Esophagus mucosa (tissue), 1 donor: ENCODE results near the gene LRP5. TPM values are rescaled to one million over a fixed set of nuclear protein-coding genes. Genes with fewer than 3 reads are reported as not detected.

ENCODE experiments used
- ATAC-seq: fragments of 200-7000 bp; cut with Tn5 transposase; one replicate; pipeline ENCODE4 v1.9.1; 2020
- total RNA-seq: library from RNA; stranded (reverse); gene quantifications from one replicate; pipeline ENCODE4 v1.2.4, GENCODE V29; 2023
- donor health status: DM: yes; HTN: yes; CAD: no.

The LRP5 gene
- total RNA-seq, 1 donor from 2014 or later: 15.9 TPM

DNA sequence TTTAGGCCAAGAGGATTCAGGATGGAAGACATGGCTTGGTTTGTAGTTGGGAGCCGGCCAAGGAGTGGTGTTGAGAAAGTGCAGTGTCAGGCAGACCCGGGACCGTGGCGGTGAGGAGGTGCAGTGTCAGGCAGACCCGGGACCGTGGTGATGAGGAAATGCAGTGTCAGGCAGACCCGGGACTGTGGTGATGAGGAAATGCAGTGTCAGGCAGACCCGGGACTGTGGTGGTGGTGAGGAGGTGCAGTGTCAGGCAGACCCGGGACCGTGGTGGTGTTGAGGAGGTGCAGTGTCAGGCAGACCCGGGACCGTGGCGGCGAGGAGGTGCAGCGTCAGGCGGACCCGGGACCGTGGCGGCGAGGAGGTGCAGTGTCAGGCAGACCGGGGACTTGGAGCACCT, 59.7 kb downstream of the LRP5 start:
- ATAC-seq: no peak

DNA sequence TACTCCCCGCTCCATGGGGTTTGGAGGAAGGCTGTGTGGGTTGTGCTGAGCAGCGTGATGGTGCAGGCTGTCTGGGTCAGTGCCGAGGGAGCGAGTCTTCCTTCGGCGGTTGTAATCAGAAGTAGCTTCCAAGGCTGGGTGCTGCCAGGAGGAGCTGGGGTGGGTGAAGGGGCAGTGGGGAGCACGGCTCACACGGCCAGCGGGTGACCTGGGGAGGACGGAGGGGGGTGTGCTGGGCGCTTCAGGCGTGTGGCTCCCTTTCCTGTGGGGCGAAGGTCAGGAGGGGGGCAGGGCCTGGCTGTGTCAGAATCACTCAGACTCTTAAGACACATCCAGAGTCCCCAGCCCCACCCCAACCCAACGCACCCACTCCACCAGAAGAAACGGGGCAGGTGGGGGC, 60.2 kb downstream of the LRP5 start:
- no peak for ATAC-seq

DNA sequence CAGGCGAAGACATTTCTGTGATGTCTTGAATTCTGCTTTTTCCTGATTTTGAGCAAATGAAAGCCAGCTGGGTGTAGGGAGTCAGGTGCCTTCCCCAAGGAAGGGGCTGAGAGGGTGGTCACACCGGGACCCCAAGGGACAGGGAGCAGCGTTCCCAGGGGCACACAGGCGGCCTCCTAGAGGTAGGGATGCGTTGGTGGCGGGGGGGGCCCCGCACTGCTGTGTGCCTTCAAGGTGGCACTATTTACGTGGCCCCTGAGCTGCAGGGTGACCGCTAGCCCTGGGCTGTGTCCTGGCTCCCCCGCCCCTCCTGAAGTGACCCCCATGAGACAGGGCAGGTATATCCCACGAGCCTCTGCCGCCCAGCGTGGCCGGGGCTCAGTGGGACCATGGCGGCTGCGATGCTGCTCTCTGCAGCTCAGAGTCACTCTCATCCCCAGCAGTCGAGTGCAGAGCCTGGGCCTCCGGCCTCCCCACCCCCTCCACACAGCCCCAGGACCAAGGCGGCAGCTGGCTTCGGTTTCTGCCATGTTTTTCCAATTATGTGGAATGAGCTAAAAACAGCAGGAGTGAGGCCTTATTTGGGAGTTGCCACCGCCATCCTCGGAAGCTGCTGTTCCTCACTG, 60.9 kb downstream of the LRP5 start:
- no peak for ATAC-seq

DNA sequence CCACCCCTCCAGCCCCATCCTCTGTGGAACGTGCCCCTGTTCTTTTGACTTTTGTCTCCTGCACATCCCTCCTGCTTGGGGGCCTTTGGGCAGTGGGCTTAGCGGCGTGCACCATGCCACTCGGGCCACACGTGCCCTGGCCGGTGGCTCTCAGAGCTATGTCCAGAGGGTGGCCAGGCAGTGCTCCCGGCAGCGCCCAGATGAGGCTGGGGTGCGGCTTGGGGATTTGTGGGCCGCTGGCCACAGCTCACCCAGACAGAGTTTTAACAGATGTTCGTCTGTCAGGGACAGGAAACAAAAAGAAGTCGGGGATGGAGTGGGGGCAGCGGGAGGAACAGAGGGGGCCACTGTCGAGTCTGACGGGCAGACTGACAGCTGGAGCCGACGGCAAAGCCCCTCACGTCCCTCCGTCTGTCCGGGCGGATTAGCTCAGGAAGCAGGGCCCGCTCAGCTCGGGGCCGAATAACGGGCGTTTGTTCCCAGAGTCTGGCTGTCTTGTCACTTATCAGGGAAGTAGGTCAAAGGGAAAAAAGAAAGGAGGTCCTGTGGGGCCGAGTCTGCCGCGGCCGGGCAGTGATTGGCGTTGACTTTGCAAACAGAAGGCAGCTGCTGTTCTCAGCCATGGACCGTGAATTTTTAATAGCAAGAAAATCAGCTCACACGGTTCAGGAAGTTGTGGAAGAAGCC, 61.6 kb downstream of the LRP5 start:
- no peak for ATAC-seq

DNA sequence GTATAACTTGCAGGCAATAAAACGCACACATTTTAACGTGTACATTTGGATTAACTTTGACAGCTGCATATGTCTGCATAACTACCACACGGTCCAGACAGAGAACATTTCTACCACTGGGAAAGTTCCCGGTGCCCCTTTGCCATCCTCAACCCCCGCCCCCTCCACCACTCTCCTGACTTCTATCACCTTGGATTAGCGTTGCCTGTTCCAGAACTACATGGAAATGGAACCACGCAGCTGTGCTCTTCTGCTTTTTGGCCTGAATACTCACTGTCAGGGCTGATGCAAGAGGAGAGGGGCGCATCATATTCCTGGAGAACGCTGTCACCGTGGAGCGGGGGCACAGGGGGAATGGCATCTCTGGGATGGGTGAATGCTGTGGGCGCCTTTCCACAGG, 62.1 kb downstream of the LRP5 start:
- no peak for ATAC-seq

DNA sequence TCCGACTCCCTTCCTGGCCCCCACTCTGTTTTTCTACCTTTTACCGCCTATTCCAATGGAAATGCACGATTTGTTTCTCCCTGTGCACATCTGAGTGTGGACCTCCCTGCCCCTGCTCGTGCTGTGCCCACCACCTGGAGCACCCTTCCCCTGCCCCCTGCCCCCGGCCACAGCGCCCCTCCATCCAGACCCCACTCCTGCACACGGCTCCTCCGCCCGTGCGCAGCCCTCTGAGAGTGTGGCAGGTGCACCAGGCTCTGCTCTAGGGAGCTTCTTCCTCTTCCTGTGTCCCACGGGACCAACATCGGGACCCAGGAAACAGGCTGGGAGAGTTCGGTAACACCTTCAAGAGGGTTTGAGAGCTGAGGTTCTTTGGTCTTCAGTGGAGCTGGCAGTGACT, 62.9 kb downstream of the LRP5 start:
- no peak for ATAC-seq

DNA sequence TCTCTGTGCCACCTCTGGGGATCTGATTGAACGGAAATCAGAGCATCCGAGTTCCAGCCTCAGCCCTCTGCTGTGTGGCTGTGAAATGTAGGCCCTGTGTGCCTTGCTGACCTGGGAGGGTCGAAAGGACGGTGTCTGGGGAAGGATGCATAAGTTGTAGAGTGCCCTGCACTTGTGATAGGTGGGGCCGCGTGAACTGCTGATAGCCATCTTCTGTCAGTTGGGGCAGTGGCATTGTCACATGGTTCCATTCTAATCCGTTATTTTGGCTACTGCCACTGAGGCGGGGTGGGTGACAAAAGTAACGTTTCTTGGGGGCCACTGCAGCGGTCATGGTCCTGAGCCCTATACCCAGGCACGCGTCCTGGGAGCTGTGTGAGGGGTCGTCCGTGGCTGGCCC, 63.4 kb downstream of the LRP5 start:
- no peak for ATAC-seq

DNA sequence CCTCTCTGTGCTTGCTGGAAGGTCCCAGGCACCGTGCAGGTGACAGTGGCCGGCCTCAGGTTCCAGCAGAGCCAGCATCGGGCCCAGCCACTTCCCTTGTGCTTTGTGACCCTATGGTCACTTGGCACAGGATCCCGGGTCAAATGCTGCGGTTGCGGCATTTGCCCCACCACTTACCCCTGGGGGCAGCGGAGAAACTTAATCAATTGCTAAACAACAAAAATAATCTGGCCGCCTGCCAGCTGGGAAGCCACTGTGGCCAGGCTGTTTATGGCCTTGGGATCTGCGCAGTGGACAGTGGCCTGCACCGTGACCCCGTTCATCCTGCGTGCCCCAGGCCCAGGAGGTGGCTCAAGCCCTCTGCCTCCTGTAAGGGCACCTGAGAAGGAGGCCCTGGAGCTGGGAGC, 65.0 kb downstream of the LRP5 start:
- ATAC-seq: no peak

DNA sequence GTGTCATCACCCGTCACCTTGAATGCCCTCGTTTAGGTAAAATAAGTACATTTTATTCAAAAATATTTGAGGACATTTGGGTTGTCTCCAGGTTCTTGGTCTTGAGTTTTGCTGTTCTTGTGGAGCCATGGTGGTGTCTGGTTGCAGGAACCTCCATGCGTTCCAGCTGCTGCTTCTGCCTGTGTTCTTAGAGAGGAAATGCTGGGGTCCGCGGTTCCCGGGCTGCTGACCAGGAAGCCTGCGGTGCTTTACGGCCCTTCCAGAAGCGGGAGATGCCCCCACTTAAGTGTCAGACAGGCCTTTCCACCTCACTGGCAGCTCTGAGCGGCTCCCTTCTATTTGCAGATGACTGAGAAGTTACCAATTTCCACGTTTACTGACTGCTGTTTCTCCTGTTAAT, 66.8 kb downstream of the LRP5 start:
- no peak for ATAC-seq

DNA sequence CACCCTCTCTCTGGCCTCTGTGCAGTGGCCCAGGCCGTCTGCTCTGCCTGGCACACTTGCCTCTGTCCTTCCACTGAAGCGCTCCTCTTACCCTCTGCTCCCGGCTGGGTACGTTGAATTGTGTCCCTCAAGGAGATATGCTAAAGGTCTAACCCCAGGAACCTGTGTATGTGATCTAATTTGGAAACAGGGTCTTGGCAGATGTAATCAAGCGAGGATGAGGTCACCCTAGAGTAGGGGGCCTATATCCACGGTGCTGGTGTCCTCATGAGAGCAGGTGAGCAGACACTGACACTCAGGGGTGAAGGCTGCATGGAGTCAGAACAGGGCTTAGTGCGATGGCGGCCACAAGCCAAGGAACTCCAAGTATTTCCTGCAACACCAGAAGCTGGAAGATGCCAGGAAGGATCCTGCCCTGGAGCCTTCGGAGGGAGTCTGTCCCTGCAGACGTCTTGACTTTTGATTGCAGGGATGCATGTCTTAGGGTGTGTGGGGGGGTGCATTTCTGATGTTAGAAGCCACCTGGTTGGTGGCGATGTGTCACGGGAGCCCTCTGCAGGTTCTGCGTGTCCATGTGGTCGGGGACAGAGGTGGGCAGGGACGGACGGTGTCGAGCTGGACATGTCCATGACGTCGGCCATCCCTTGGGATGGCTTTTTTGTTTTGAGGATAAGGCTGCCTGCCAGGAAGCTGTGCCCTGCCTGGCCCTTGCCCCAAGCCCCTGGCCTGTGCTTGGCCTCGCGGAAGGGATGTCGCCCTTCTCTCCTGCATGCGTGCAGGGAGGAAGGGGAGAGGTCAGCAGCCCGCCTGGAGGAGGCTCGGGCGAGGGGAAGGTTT, 68.6 kb downstream of the LRP5 start:
- ATAC-seq: peak; percentile 26

DNA sequence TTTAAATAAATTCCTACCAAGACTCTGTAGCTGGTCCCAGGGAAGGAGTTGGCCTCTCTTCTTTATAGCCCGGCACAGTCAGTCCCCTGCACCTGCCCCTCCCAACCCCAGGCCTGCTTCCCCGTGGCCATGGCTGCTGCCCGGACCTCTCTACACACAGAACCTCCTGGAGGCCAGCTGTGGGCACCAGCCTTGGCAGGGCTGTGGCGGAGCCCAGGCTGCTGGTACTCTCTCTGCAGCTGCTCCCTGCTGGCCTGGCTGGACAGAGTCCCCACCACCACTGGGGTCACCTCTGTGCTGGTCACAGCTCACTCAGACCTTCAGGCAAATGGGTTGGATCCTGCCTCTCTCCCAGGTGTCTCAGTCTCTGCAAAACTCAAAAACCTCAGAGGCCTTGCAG, 69.3 kb downstream of the LRP5 start:
- no peak for ATAC-seq

DNA sequence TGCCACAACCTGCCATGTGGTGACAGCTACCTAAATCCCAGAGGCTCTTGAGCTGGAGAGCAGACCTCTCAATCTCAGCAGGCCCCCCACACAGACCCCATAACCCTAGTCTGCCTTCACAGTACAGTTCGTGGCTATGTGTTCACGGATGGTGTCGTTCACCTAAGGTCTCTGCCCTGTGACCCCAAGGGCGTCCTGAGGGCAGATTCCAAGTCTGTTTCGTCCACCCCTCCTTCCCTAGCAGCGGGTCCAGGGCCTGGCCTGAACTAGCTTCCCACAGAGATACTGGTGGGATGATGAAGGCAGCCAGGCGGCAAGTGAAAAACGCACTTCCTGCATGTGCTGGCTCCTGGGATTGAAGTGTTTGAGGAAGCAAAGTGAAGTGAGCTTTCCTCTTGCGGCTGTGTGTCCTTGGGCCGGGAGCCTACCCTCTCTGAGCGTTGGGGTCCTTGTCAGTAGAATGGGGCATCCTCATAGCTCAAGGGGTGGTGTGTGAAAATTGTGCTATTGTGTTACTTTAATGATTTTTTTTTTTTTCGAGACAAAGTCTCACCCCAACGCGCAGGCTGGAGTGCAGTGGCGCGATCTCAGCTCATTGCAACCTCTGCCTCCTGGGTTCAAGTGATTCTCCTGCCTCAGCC, 70.1 kb downstream of the LRP5 start:
- ATAC-seq: no peak

DNA sequence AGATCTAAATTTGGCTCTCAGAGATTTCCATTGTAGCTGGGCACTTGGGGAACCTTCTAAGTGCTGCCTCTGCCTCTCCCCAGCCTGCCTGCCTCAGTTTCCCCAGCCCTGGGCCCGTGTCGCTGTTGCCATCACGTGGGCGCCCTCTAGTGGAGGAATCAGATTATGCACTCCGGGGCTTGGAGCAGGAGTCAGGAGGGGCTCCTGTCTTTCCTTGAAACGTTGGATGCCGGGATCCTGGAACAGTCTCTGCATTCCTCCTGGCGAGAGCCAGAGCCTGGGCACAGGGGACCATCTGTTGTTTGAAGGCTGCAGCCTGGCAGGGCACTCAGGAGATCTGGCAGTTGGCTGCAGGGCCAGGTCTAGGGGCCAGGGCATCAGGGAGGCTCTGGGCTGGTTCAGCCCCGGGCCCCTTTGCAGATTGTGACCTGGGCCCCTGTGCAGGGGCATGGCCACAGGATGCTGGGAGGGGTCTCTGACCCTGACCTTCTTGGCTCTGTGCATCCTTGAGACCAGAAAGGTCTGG, 71.6 kb downstream of the LRP5 start:
- ATAC-seq: no peak

DNA sequence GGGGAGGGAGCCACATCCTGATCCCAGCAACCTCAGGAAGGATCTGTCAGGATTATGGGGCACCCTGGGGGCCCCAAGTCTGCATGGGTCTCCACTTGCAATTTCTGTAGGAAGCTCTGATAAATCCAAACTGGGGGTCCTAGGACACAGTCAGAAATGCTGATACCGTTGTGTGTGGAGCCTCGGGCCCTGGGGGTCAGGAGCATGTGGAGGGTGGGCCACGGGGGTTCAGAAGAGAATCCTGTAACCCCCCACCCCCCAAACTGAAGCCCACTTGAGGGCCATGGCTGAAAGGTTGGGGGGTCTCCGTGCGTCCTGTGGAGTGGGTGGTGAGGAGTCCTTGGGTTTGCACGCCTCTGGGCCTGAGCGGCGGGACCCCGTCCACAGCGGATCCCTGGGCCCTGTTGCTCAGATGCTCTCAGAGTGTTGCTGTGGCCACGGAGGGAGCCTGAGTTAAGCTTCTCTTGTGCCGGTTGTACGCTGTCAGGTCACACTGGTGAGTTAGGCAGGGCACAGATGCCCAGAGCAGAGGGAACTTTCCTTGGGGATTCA, 72.2 kb downstream of the LRP5 start:
- no peak for ATAC-seq

DNA sequence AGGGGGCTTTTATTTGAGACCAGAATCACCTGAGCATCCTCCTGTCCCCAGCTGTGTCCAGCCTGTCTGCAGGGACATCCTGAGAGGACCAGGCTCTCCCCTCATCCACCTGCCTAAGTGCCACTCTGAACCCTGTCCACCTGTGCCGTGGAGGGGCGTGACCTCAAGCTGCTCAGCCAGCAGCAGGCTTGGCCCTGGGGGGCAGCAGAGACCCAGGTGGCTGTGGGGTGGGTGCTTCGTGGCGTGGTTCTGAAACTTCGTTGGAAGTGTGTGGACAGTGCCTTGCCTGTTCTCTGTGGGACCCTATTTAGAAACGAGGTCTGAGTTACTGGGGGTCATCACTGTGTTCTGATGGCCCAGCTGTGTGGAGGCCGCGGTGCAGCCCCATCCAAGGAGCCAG, 72.7 kb downstream of the LRP5 start:
- ATAC-seq: no peak

DNA sequence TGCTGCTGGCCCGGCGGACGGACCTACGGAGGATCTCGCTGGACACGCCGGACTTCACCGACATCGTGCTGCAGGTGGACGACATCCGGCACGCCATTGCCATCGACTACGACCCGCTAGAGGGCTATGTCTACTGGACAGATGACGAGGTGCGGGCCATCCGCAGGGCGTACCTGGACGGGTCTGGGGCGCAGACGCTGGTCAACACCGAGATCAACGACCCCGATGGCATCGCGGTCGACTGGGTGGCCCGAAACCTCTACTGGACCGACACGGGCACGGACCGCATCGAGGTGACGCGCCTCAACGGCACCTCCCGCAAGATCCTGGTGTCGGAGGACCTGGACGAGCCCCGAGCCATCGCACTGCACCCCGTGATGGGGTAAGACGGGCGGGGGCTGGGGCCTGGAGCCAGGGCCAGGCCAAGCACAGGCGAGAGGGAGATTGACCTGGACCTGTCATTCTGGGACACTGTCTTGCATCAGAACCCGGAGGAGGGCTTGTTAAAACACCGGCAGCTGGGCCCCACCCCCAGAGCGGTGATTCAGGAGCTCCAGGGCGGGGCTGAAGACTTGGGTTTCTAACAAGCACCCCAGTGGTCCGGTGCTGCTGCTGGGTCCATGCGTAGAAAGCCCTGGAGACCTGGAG, 74.1 kb downstream of the LRP5 start:
- ATAC-seq: peak; percentile 34

DNA sequence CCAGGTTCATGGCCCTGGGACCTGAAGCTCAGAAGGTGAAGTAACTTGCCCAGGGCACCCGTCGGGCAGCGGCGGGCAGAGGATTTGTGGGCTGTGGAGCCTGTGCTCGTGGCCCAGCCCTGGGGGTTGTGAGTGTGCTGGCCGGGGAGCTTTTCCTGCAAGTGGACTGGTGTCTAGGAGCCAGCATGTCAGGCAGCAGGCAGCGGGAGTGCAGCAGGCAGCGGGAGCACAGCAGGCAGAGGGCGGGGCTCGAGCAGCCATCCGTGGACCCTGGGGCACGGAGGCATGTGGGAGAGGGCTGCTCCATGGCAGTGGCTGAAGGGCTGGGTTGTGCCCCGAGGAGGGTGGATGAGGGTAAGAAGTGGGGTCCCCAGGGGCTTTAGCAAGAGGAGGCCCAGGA, 75.4 kb downstream of the LRP5 start:
- ATAC-seq: no peak

DNA sequence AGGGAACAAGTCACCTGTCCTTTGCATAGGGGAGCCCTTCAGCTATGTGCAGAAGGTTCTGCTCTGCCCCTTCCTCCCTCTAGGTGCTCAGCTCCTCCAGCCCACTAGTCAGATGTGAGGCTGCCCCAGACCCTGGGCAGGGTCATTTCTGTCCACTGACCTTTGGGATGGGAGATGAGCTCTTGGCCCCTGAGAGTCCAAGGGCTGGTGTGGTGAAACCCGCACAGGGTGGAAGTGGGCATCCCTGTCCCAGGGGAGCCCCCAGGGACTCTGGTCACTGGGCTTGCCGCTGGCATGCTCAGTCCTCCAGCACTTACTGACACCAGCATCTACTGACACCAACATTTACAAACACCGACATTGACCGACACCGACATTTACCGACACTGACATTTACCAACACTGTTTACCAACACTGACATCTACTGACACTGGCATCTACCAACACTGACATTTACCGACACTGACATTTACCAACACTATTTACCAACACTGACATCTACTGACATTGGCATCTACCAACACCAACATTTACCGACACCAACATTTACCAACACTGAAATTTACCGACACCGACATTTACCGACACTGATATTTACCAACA, 76.3 kb downstream of the LRP5 start:
- no peak for ATAC-seq

DNA sequence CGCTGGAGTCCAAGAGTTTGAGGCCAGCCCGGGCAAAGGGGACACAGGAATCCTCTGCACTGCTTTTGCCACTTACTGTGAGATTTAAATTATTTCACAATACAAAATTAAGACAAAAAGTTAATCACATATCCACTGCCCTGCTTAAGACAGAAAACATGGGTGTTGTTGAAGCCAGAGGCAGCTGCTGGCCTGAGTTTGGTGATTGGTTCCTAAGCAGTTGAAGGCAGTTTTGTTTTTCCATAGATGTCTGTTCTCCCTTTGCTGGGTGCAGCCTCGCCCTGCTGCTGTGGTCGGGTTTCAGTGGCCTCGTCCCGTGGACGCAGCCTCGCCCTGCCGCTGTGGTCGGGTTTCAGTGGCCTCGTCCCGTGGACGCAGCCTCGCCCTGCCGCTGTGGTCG, 77.9 kb downstream of the LRP5 start:
- no peak for ATAC-seq

DNA sequence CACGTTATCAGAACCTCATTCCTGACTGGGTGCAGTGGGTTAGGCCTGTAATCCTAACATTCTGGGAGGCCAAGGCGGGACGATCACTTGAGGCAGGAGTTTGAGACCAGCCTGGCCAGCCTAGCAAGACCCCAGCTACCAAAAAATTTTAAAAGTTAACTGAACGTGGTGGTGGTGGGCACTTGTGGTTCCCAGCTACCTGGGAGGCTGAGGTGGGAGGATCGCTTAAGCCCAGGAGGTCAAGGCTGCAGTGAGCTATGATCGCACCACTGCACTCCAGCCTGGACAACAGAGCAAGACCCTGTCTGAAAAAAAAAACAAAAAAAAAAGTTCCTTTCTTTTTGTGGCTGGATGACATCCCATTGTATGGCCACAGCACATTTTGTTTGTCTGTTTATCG, 80.4 kb downstream of the LRP5 start:
- ATAC-seq: no peak

DNA sequence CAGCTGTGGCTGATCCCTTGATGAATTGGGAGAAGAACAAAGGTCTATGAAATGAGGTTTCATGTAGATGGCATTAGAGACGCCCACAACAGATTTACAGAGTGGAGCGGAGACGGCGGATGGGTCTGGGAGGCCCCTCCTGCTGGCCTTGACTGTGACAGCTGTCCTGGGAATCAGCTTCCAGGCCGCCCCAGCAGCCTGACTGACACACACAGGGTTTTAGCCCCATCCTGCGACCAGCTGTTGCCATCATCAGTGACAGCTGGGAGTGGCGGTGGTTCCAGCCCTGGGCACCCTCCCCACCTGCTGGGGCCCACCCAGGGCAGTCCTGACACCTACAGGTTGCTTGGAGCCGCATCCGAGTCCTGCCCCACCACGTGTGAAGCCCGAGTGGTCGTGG, 84.1 kb downstream of the LRP5 start:
- no peak for ATAC-seq

DNA sequence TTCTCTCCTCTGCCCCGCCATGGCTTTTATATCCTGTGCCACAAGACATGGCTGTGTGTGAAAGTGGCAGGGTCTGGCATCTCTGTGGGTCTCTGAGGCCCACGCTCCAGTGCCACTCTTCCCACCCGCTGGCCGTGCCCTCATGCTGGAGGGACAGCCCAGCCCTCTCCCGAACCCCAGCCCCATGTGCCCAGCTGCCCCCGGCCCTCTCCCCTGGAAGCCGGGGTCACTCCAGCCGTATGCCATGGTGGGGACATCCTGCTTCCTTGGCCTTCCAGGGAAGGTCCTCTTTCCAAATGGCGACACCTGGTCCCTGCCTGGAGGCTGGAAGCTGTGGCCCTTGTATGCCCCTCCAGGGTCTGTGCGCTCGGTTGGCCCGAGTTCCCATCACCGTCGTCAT, 84.9 kb downstream of the LRP5 start:
- ATAC-seq: no peak
